ENCODE results near the gene RAB26. TPM values are rescaled to one million over a fixed set of nuclear protein-coding genes. Genes with fewer than 3 reads are reported as not detected.

Gene RAB26
- total and polyA plus RNA-seq, 2 experiments from 2014 or later, result 4.1 to 8.7 TPM

DNA sequence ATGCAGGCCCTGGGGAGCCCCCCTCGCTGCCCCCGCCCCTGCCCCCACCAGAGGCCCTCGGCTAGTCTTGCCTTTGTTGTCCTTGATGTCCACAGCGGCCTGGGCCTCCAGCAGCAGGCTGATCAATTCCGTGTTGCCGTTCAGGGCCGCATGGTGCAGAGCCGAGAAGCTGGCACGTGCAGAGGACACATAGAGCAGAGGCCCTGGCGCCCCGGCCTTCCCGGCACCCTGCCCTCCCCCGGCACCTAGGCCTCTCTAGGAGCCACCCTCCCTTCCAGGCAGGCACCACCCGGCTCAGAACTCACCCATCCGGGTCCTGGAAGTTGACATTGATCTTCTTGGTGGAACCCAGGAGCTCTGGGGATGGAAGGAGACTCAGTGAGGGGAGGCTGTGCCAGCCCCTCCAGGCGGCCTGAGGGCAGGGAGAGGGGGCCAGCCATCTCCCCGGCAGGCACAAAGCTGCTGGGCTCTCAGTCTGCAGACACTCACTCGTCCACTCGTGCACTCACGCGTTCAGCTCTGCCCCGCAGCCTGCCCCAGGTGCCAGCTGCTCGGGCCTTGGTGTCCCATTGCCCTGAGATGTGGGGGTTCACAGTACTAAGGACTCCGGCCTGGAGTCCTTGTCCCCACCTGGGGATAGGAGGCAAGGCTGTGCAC, 41.7 kb downstream of the RAB26 start (continued):
- TF ChIP-seq, protein P1, sequence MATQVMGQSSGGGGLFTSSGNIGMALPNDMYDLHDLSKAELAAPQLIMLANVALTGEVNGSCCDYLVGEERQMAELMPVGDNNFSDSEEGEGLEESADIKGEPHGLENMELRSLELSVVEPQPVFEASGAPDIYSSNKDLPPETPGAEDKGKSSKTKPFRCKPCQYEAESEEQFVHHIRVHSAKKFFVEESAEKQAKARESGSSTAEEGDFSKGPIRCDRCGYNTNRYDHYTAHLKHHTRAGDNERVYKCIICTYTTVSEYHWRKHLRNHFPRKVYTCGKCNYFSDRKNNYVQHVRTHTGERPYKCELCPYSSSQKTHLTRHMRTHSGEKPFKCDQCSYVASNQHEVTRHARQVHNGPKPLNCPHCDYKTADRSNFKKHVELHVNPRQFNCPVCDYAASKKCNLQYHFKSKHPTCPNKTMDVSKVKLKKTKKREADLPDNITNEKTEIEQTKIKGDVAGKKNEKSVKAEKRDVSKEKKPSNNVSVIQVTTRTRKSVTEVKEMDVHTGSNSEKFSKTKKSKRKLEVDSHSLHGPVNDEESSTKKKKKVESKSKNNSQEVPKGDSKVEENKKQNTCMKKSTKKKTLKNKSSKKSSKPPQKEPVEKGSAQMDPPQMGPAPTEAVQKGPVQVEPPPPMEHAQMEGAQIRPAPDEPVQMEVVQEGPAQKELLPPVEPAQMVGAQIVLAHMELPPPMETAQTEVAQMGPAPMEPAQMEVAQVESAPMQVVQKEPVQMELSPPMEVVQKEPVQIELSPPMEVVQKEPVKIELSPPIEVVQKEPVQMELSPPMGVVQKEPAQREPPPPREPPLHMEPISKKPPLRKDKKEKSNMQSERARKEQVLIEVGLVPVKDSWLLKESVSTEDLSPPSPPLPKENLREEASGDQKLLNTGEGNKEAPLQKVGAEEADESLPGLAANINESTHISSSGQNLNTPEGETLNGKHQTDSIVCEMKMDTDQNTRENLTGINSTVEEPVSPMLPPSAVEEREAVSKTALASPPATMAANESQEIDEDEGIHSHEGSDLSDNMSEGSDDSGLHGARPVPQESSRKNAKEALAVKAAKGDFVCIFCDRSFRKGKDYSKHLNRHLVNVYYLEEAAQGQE (IDR thresholded peaks at IDR 0.05; ENCODE audit: unreplicated experiment), result no peak
- no peak for TF ChIP-seq CREB1 (CRISPR knock-in tag; IDR thresholded peaks at IDR 0.05; ENCODE audit: low read depth)

DNA sequence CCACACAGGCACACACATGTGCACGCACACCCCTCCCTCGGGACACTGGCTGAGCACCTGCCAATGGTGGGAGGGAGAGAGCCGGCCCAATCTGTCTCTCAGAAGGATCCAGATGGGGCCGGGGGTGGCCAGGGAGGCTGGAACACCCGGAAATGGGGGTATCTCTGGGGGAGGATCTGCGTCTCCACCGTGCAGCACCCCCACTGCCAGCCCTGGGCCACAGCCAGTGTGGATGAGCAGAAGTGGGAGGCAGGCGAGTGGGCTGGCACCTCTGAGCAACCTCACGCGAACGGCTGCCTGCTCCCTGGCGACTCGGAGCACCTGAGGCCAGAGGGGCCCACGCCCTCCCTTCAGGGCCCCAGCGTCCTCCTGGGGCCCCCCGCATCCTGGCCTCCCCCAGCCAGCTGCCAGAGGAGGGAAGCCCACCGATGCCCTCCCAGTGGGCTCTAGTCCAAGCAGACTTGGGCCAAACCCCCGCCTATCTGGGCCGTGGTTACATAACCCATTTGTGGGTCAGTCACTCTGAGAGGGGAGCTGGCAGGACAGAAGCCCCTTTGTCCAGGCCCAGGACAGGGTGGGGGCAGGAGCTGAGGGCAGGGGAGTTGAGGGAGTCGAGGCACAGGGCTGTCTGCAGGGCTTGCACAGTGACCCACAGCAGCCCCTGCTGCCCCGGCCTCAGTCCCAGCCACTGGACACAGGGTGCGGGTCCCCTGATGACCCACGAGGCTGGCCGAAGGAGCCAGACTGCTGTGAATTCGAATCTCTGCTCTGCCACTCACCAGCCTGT, 42.4 kb downstream of the RAB26 start:
- H3K36me3 ChIP-seq (ENCODE audit: insufficient read depth), result no peaks in the 10 kb centered on the region
- TF ChIP-seq, protein P2, sequence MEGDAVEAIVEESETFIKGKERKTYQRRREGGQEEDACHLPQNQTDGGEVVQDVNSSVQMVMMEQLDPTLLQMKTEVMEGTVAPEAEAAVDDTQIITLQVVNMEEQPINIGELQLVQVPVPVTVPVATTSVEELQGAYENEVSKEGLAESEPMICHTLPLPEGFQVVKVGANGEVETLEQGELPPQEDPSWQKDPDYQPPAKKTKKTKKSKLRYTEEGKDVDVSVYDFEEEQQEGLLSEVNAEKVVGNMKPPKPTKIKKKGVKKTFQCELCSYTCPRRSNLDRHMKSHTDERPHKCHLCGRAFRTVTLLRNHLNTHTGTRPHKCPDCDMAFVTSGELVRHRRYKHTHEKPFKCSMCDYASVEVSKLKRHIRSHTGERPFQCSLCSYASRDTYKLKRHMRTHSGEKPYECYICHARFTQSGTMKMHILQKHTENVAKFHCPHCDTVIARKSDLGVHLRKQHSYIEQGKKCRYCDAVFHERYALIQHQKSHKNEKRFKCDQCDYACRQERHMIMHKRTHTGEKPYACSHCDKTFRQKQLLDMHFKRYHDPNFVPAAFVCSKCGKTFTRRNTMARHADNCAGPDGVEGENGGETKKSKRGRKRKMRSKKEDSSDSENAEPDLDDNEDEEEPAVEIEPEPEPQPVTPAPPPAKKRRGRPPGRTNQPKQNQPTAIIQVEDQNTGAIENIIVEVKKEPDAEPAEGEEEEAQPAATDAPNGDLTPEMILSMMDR (conservative IDR thresholded peaks at IDR 0.05; ENCODE audit: low read depth in 2 of 2), result no peak
- no peak for TF ChIP-seq JUNB (IDR thresholded peaks at IDR 0.05; ENCODE audit: unreplicated experiment)
- no peak for TF ChIP-seq CREB1 (CRISPR knock-in tag; IDR thresholded peaks at IDR 0.05; ENCODE audit: low read depth)
- TF ChIP-seq POLR2AphosphoS5 (IDR thresholded peaks at IDR 0.05; ENCODE audit: low read depth), result no peak
- TF ChIP-seq, protein P3, sequence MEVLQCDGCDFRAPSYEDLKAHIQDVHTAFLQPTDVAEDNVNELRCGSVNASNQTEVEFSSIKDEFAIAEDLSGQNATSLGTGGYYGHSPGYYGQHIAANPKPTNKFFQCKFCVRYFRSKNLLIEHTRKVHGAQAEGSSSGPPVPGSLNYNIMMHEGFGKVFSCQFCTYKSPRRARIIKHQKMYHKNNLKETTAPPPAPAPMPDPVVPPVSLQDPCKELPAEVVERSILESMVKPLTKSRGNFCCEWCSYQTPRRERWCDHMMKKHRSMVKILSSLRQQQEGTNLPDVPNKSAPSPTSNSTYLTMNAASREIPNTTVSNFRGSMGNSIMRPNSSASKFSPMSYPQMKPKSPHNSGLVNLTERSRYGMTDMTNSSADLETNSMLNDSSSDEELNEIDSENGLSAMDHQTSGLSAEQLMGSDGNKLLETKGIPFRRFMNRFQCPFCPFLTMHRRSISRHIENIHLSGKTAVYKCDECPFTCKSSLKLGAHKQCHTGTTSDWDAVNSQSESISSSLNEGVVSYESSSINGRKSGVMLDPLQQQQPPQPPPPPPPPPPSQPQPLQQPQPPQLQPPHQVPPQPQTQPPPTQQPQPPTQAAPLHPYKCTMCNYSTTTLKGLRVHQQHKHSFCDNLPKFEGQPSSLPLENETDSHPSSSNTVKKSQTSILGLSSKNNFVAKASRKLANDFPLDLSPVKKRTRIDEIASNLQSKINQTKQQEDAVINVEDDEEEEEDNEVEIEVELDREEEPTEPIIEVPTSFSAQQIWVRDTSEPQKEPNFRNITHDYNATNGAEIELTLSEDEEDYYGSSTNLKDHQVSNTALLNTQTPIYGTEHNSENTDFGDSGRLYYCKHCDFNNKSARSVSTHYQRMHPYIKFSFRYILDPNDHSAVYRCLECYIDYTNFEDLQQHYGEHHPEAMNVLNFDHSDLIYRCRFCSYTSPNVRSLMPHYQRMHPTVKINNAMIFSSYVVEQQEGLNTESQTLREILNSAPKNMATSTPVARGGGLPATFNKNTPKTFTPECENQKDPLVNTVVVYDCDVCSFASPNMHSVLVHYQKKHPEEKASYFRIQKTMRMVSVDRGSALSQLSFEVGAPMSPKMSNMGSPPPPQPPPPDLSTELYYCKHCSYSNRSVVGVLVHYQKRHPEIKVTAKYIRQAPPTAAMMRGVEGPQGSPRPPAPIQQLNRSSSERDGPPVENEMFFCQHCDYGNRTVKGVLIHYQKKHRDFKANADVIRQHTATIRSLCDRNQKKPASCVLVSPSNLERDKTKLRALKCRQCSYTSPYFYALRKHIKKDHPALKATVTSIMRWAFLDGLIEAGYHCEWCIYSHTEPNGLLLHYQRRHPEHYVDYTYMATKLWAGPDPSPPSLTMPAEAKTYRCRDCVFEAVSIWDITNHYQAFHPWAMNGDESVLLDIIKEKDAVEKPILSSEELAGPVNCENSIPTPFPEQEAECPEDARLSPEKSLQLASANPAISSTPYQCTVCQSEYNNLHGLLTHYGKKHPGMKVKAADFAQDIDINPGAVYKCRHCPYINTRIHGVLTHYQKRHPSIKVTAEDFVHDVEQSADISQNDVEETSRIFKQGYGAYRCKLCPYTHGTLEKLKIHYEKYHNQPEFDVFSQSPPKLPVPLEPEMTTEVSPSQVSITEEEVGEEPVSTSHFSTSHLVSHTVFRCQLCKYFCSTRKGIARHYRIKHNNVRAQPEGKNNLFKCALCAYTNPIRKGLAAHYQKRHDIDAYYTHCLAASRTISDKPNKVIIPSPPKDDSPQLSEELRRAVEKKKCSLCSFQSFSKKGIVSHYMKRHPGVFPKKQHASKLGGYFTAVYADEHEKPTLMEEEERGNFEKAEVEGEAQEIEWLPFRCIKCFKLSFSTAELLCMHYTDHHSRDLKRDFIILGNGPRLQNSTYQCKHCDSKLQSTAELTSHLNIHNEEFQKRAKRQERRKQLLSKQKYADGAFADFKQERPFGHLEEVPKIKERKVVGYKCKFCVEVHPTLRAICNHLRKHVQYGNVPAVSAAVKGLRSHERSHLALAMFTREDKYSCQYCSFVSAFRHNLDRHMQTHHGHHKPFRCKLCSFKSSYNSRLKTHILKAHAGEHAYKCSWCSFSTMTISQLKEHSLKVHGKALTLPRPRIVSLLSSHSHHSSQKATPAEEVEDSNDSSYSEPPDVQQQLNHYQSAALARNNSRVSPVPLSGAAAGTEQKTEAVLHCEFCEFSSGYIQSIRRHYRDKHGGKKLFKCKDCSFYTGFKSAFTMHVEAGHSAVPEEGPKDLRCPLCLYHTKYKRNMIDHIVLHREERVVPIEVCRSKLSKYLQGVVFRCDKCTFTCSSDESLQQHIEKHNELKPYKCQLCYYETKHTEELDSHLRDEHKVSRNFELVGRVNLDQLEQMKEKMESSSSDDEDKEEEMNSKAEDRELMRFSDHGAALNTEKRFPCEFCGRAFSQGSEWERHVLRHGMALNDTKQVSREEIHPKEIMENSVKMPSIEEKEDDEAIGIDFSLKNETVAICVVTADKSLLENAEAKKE (CRISPR knock-in tag; IDR thresholded peaks at IDR 0.05), result no peak
- TF ChIP-seq ZNF114 (CRISPR knock-in tag; IDR thresholded peaks at IDR 0.05), result no peak
- TF ChIP-seq, protein P4, sequence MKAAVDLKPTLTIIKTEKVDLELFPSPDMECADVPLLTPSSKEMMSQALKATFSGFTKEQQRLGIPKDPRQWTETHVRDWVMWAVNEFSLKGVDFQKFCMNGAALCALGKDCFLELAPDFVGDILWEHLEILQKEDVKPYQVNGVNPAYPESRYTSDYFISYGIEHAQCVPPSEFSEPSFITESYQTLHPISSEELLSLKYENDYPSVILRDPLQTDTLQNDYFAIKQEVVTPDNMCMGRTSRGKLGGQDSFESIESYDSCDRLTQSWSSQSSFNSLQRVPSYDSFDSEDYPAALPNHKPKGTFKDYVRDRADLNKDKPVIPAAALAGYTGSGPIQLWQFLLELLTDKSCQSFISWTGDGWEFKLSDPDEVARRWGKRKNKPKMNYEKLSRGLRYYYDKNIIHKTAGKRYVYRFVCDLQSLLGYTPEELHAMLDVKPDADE (IDR thresholded peaks at IDR 0.05), result no peak
- no peak for TF ChIP-seq EZH2phosphoT487 (IDR thresholded peaks at IDR 0.05; ENCODE audit: unreplicated experiment)
- TF ChIP-seq NANOG (IDR thresholded peaks at IDR 0.05; ENCODE audit: borderline replicate concordance), result no peak
- H3K4me3 ChIP-seq, result no peak overlapping the region
- ATAC-seq (no peak), DNase-seq (ENCODE audit: low spot score) (no peak)
- no peak overlapping the region for H2AFZ ChIP-seq
- Mint-ChIP-seq H3K9me3 (no peaks in the 10 kb centered on the region), H3K4me1 (no peaks in the 10 kb centered on the region), H3K27ac (no peak overlapping the region), H3K4me3 (no peak overlapping the region), H3K36me3 (ENCODE audit: low read depth) (no peaks in the 10 kb centered on the region), H3K27me3 (ENCODE audit: insufficient read depth, low read depth, poor library complexity) (peaks cover 9% of the 10 kb centered on the region)
- H3K27me3 ChIP-seq (ENCODE audit: insufficient read depth), result peaks cover 10% of the 10 kb centered on the region
- H3F3A ChIP-seq (replicated peaks; ENCODE audit: low read depth), result 0 out of 2 replicates have a peak, but pooled peaks cover 2% of the 10 kb centered on the region
- H4K20me1 ChIP-seq (replicated peaks; ENCODE audit: insufficient read depth), result no peaks in the 10 kb centered on the region
- no peaks in the 10 kb centered on the region; the same call in 1 of the 2 replicates for H3K4me1 ChIP-seq (ENCODE audit: insufficient read depth)
- H3K27ac ChIP-seq (ENCODE audit: low read depth), result no peak overlapping the region
- no peak overlapping the region for H3K4me2 ChIP-seq
- no peaks in the 10 kb centered on the region for H3K9me2 ChIP-seq (ENCODE audit: insufficient read depth)
- no peaks in the 10 kb centered on the region for H3K79me2 ChIP-seq (replicated peaks; ENCODE audit: insufficient read depth)

All from GM23338 (cell line).